IMR-90 (cell line): ENCODE measurements around the gene BCL11A. TPM values are rescaled to one million over a fixed set of nuclear protein-coding genes. Genes with fewer than 3 reads are reported as not detected.

Source experiments
- ATAC-seq: fragments of 200-7000 bp; cut with Tn5 transposase; 2 replicates; pipeline ENCODE4 v1.9.1; 2020; ENCODE audit warnings: low read depth, mild to moderate bottlenecking, moderate library complexity
- BruUV-seq: library from RNA; stranded (reverse); fragments of 400-500 nt; replicated peaks from 2 replicates; lab custom pipeline; 2021; lab: Mats Ljungman, UMichigan
- CTCF ChIA-PET: fragments of 300-600 bp; formaldehyde crosslinking; extraction: SDS; loops from one replicate; lab custom pipeline; 2021; ENCODE audit warnings: antibody characterized with exemption; lab: Yijun Ruan, JAX
- POLR2A ChIA-PET: fragments of 300-600 bp; sonication (Branson Sonifier 250); formaldehyde crosslinking; loops from one replicate; lab custom pipeline; 2022; ENCODE audit warnings: antibody characterized with exemption; ENCODE audit not compliant: unreplicated experiment; lab: Charles Lee
- DNase-seq: peaks from one replicate; pipeline ENCODE4 v3.0.0; 2013
- H2AFZ ChIP-seq: replicated peaks from 2 replicates; pipeline ENCODE3; 2013; ENCODE audit warnings: low read length, mild to moderate bottlenecking; ENCODE audit not compliant: poor library complexity
- H2AK5ac ChIP-seq: 2 replicates; pipeline ENCODE4 v1.6.1; 2013; ENCODE audit warnings: low read depth, low read length, inconsistent platforms
- H2AK9ac ChIP-seq: replicated peaks from 2 replicates; pipeline ENCODE3; 2013; ENCODE audit warnings: mild to moderate bottlenecking, low read depth, low read length, moderate library complexity; ENCODE audit not compliant: poor library complexity
- H2BK120ac ChIP-seq: 2 replicates; pipeline ENCODE4 v1.6.1; 2013; ENCODE audit warnings: low read depth, low read length, inconsistent platforms
- H2BK15ac ChIP-seq: 3 replicates; pipeline ENCODE4 v1.6.1; 2013; ENCODE audit warnings: low read depth, low read length, inconsistent platforms
- H2BK20ac ChIP-seq: 2 replicates; pipeline ENCODE4 v1.6.1; 2013; ENCODE audit warnings: low read depth, mild to moderate bottlenecking, inconsistent platforms, low read length, moderate library complexity
- H2BK5ac ChIP-seq: 2 replicates; pipeline ENCODE4 v1.6.1; 2013; ENCODE audit warnings: mild to moderate bottlenecking, low read depth, low read length, inconsistent platforms; ENCODE audit not compliant: poor library complexity, severe bottlenecking
- H3K14ac ChIP-seq: replicated peaks from 2 replicates; pipeline ENCODE4 v1.6.1; 2013; ENCODE audit warnings: low read depth, low read length, inconsistent platforms
- H3K18ac ChIP-seq: 2 replicates; pipeline ENCODE4 v1.6.1; 2013; ENCODE audit warnings: low read depth, low read length, control low read depth
- H3K23ac ChIP-seq: 2 replicates; pipeline ENCODE4 v1.6.1; 2013; ENCODE audit warnings: low read depth, low read length, inconsistent platforms
- H3K27ac ChIP-seq: 2 replicates; pipeline ENCODE4 v1.5.1; 2013; ENCODE audit warnings: mild to moderate bottlenecking, control low read depth, low read length; ENCODE audit not compliant: insufficient read depth
- H3K27me3 ChIP-seq: 2 replicates; pipeline ENCODE4 v1.6.1; 2013; ENCODE audit warnings: low read length; ENCODE audit not compliant: control insufficient read depth, insufficient read depth
- H3K36me3 ChIP-seq: 2 replicates; pipeline ENCODE4 v1.6.1; 2013; ENCODE audit warnings: low read length, mixed read lengths; ENCODE audit not compliant: control insufficient read depth, insufficient read depth
- H3K4ac ChIP-seq: 2 replicates; pipeline ENCODE4 v1.6.1; 2013; ENCODE audit warnings: low read depth, low read length, inconsistent platforms
- H3K4me1 ChIP-seq: 2 replicates; pipeline ENCODE4 v1.6.1; 2013; ENCODE audit warnings: low read length, mixed read lengths; ENCODE audit not compliant: control insufficient read depth, insufficient read depth
- H3K4me2 ChIP-seq: 2 replicates; pipeline ENCODE4 v1.6.1; 2013; ENCODE audit warnings: low read depth, mild to moderate bottlenecking, control low read depth, low read length, moderate library complexity
- H3K4me3 ChIP-seq: 2 replicates; pipeline ENCODE4 v1.5.1; 2013; ENCODE audit warnings: low read depth, mild to moderate bottlenecking, control low read depth, low read length, moderate library complexity; ENCODE audit not compliant: insufficient read depth
- H3K56ac ChIP-seq: 2 replicates; pipeline ENCODE4 v1.6.1; 2013; ENCODE audit warnings: low read length, inconsistent platforms; ENCODE audit not compliant: insufficient read depth; ENCODE audit errors: extremely low read depth
- H3K79me1 ChIP-seq, 2 experiments: 2 replicates each; pipeline ENCODE4 v1.6.1; 2013; ENCODE audit warnings: low read length in 2 of 2, inconsistent platforms in 1 of 2, low read depth in 1 of 2
- H3K9ac ChIP-seq: 2 replicates; pipeline ENCODE4 v1.6.1; 2013; ENCODE audit warnings: low read depth, low read length, control low read depth
- H3K9me1 ChIP-seq: 2 replicates; pipeline ENCODE4 v1.6.1; 2013; ENCODE audit warnings: low read length, inconsistent platforms; ENCODE audit not compliant: insufficient read depth
- H3K9me3 ChIP-seq: 2 replicates; pipeline ENCODE4 v1.6.1; 2013; ENCODE audit warnings: low read length; ENCODE audit not compliant: control insufficient read depth, insufficient read depth
- H4K20me1 ChIP-seq: 2 replicates; pipeline ENCODE4 v1.6.1; 2013; ENCODE audit warnings: low read length, inconsistent platforms; ENCODE audit not compliant: insufficient read depth
- H4K5ac ChIP-seq: 2 replicates; pipeline ENCODE4 v1.6.1; 2013; ENCODE audit warnings: mild to moderate bottlenecking, low read depth, low read length, control low read depth
- H4K8ac ChIP-seq, 2 experiments: 2 replicates each; pipeline ENCODE4 v1.6.1; 2013; ENCODE audit warnings: low read depth in 2 of 2, low read length in 2 of 2, control low read depth in 1 of 2, inconsistent platforms in 1 of 2
- H4K91ac ChIP-seq: 2 replicates; pipeline ENCODE4 v1.6.1; 2013; ENCODE audit warnings: low read depth, low read length, inconsistent platforms; ENCODE audit not compliant: insufficient read depth
- BHLHE40 ChIP-seq: fragments of 150-350 bp; IDR thresholded peaks from 2 replicates; pipeline ENCODE4 v1.6.1; 2016; ENCODE audit warnings: mild to moderate bottlenecking, low read depth, low read length
- CEBPB ChIP-seq: IDR thresholded peaks from 2 replicates; pipeline ENCODE4 v1.6.1; 2012; ENCODE audit warnings: low read depth, low read length, improper control_type of control experiment
- CHD1 ChIP-seq: IDR thresholded peaks from 2 replicates; pipeline ENCODE4 v1.6.1; 2012; ENCODE audit warnings: low read depth, low read length, improper control_type of control experiment
- FOS ChIP-seq: fragments of 150-350 bp; IDR thresholded peaks from 2 replicates; pipeline ENCODE4 v1.6.1; 2016; ENCODE audit warnings: low read depth, low read length
- POLR2A ChIP-seq: IDR thresholded peaks from 2 replicates; pipeline ENCODE4 v1.6.1; 2012; ENCODE audit warnings: mild to moderate bottlenecking, low read depth, low read length
- RAD21 ChIP-seq: IDR thresholded peaks from 2 replicates; pipeline ENCODE4 v1.6.1; 2012; ENCODE audit warnings: low read length, improper control_type of control experiment
- WGBS, 2 experiments: methylation state at CpG; one replicate each; pipeline versions ENCODE4 v1.1.5 to v1.1.7; 2013; ENCODE audit warnings: missing lambda C conversion rate in 2 of 2; ENCODE audit not compliant: insufficient read length in 1 of 2; ENCODE audit errors: extremely low coverage in 2 of 2; 5-methylcytosine and 5-hydroxymethylcytosine counted together
- dilution Hi-C: fragments of 300-500 bp; cut with HindIII; formaldehyde crosslinking; loops from one replicate; pipeline ENCODE4 v1.14.3; 2018; ENCODE audit warnings: low sequenced_read_pairs; ENCODE audit not compliant: unreplicated experiment
- in situ Hi-C: fragments of 300-500 bp; cut with MboI; formaldehyde crosslinking; loops from 3 replicates; pipeline ENCODE4 v1.14.3; 2019; ENCODE audit warnings: low sequenced_read_pairs, inconsistent platforms, mixed read lengths
- intact Hi-C: fragments of 100-400 bp; cut with micrococcal nuclease; formaldehyde crosslinking; loops from 2 replicates; pipeline ENCODE4 v1.10.0; 2022
- polyA plus RNA-seq, 3 experiments: library from polyadenylated mRNA; depleted of rRNA; stranded (reverse); fragments of >200 nt; gene quantifications; 2 replicates each; pipeline ENCODE4 v1.2.3, GENCODE V29; 2012; ENCODE audit warnings: low replicate concordance in 1 of 3
- total RNA-seq: library from RNA; depleted of rRNA; stranded (reverse); fragments of >200 nt; gene quantifications from 2 replicates; pipeline ENCODE4 v1.2.3, GENCODE V29; 2012
- TF ChIP-seq, protein P1 (sequence below): fragments of 150-350 bp; IDR thresholded peaks from 2 replicates; pipeline ENCODE4 v1.6.1; 2017; ENCODE audit warnings: mild to moderate bottlenecking, antibody characterized with exemption, low read length, low read depth
- TF ChIP-seq, protein P2 (sequence below): fragments of 150-350 bp; IDR thresholded peaks from 2 replicates; pipeline ENCODE4 v1.6.1; 2016; ENCODE audit warnings: low read depth, mild to moderate bottlenecking, low read length, moderate library complexity, borderline replicate concordance
- TF ChIP-seq, protein P3 (sequence below): conservative IDR thresholded peaks from 2 replicates; pipeline ENCODE4 v1.5.1; 2012; ENCODE audit warnings: mild to moderate bottlenecking, low read depth, low read length, improper control_type of control experiment

BCL11A gene
- total and polyA plus RNA-seq, 2 of the 4 experiments (the other 2 are of a cell fraction): 1.0 to 1.1 TPM

DNA sequence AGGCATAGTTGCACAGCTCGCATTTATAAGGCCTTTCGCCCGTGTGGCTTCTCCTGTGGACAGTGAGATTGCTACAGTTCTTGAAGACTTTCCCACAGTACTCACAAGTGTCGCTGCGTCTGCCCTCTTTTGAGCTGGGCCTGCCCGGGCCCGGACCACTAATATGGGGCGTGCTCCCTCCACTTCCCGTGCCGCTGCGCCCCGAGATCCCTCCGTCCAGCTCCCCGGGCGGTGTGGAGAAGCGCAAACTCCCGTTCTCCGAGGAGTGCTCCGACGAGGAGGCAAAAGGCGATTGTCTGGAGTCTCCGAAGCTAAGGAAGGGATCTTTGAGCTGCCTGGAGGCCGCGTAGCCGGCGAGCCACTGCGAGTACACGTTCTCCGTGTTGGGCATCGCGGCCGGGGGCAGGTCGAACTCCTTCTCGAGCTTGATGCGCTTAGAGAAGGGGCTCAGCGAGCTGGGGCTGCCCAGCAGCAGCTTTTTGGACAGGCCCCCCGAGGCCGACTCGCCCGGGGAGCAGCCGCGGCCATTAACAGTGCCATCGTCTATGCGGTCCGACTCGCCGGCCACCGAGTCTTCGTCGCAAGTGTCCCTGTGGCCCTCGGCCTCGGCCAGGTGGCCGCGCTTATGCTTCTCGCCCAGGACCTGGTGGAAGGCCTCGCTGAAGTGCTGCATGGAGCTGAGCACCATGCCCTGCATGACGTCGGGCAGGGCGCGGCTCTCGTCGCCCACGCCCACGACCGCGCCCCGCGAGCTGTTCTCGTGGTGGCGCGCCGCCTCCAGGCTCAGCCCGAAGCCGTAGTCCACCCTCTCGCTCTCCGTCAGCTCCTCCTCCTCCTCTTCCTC is 92.7 kb downstream of the BCL11A start (continued):
- no peak for TF ChIP-seq CHD1

DNA sequence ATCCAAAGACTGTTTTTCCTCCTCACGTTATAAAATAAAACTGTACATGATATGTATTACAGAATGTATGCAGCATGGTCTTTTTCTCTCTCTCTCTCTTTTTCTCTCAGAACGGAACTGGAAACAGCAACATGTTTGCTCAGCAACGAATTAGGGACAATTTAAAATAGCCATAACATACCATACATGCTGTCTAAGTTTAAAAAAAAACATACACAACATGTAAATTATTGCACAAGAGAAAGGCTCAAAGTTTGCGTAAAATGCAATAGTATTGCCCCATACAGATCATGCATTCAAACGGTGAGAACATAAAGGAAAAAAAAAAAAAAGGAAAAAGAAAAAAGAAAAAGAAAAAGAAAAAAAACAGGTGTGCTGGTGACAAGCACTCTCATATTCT is 93.6 kb downstream of the BCL11A start:
- no TSS peak for BruUV-seq
- no peaks in the 10 kb centered on the region for H3K27me3 ChIP-seq
- H2AFZ ChIP-seq: no peak overlapping the region
- H3K27ac ChIP-seq: no peak overlapping the region
- H4K20me1 ChIP-seq: no peaks in the 10 kb centered on the region
- H3K4me3 ChIP-seq: no peak overlapping the region
- DNase-seq (no peak), ATAC-seq (no peak)
- dilution Hi-C loops (no loop called here), in situ Hi-C loops (no loop called here), intact Hi-C loops (no loop called here)
- no peak overlapping the region for H3K4ac ChIP-seq
- H3K9me1 ChIP-seq: no peaks in the 10 kb centered on the region
- H3K14ac ChIP-seq: no peak overlapping the region
- no peak overlapping the region for H2AK5ac ChIP-seq
- no peak overlapping the region for H3K18ac ChIP-seq
- WGBS, 2 experiments: no CpG with 5 or more reads among the region's 5 CpGs
- no peaks in the 10 kb centered on the region for H3K9me3 ChIP-seq
- POLR2A ChIA-PET: no interaction called here
- no peak overlapping the region for H4K5ac ChIP-seq
- TF ChIP-seq, protein P1, sequence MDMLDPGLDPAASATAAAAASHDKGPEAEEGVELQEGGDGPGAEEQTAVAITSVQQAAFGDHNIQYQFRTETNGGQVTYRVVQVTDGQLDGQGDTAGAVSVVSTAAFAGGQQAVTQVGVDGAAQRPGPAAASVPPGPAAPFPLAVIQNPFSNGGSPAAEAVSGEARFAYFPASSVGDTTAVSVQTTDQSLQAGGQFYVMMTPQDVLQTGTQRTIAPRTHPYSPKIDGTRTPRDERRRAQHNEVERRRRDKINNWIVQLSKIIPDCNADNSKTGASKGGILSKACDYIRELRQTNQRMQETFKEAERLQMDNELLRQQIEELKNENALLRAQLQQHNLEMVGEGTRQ: no peak
- TF ChIP-seq CEBPB (peak; percentile 39; the same call in 1 of the 2 replicates), BHLHE40 (no peak), FOS (no peak), POLR2A (no peak), RAD21 (no peak)
- TF ChIP-seq, protein P2, sequence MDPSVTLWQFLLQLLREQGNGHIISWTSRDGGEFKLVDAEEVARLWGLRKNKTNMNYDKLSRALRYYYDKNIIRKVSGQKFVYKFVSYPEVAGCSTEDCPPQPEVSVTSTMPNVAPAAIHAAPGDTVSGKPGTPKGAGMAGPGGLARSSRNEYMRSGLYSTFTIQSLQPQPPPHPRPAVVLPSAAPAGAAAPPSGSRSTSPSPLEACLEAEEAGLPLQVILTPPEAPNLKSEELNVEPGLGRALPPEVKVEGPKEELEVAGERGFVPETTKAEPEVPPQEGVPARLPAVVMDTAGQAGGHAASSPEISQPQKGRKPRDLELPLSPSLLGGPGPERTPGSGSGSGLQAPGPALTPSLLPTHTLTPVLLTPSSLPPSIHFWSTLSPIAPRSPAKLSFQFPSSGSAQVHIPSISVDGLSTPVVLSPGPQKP: no peak
- TF ChIP-seq, protein P3, sequence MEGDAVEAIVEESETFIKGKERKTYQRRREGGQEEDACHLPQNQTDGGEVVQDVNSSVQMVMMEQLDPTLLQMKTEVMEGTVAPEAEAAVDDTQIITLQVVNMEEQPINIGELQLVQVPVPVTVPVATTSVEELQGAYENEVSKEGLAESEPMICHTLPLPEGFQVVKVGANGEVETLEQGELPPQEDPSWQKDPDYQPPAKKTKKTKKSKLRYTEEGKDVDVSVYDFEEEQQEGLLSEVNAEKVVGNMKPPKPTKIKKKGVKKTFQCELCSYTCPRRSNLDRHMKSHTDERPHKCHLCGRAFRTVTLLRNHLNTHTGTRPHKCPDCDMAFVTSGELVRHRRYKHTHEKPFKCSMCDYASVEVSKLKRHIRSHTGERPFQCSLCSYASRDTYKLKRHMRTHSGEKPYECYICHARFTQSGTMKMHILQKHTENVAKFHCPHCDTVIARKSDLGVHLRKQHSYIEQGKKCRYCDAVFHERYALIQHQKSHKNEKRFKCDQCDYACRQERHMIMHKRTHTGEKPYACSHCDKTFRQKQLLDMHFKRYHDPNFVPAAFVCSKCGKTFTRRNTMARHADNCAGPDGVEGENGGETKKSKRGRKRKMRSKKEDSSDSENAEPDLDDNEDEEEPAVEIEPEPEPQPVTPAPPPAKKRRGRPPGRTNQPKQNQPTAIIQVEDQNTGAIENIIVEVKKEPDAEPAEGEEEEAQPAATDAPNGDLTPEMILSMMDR: no peak
- 0 out of 2 replicates have a peak, but pooled peaks cover 1% of the 10 kb centered on the region for H3K36me3 ChIP-seq
- no peak overlapping the region for H3K56ac ChIP-seq
- no peak overlapping the region for H2BK5ac ChIP-seq
- no peaks in the 10 kb centered on the region for H3K4me1 ChIP-seq
- no peak overlapping the region for H3K9ac ChIP-seq
- no peak overlapping the region for H3K23ac ChIP-seq
- no peak overlapping the region for H4K91ac ChIP-seq
- no peak overlapping the region for H4K8ac ChIP-seq
- H2BK120ac ChIP-seq: no peak overlapping the region
- H2BK15ac ChIP-seq: no peak overlapping the region
- H2AK9ac ChIP-seq: no peak overlapping the region
- CTCF ChIA-PET: no interaction called here
- H2BK20ac ChIP-seq: no peak overlapping the region
- no peaks in the 10 kb centered on the region for H3K79me1 ChIP-seq
- no peak overlapping the region for H3K4me2 ChIP-seq
